ENCODE measurements around the gene LRRC74A. TPM values are rescaled to one million over a fixed set of nuclear protein-coding genes. Genes with fewer than 3 reads are reported as not detected.

LRRC74A gene
- not detected in 2 replicates for total RNA-seq (ENCODE audit: low replicate concordance)
- long read RNA-seq: 0 reads

DNA sequence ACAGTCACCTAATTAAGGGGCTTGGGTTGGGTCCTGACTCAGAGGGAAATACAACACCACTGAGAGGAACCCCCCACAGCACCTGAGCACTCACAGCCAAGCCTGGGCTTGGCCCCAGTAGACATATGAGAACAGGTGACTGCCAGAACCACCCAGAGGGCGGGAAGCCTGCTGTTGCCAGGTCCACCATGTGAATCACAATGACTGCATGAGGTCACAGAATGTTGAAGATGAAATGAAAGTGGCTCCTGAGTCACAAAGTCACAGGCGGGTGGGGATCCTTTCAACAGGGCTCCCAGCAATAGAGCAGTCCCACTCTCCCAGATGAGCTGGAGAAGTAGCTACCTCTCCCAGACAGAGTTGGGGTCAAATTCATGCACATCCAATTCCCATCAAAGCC lies at the start of gene LRRC74A:
TSS of gene LRRC74A (plus strand) at position 287 of the 400 bp plus-strand sequence. CDS start 290 bp downstream, outside the sequence.
- TF ChIP-seq, protein P1, sequence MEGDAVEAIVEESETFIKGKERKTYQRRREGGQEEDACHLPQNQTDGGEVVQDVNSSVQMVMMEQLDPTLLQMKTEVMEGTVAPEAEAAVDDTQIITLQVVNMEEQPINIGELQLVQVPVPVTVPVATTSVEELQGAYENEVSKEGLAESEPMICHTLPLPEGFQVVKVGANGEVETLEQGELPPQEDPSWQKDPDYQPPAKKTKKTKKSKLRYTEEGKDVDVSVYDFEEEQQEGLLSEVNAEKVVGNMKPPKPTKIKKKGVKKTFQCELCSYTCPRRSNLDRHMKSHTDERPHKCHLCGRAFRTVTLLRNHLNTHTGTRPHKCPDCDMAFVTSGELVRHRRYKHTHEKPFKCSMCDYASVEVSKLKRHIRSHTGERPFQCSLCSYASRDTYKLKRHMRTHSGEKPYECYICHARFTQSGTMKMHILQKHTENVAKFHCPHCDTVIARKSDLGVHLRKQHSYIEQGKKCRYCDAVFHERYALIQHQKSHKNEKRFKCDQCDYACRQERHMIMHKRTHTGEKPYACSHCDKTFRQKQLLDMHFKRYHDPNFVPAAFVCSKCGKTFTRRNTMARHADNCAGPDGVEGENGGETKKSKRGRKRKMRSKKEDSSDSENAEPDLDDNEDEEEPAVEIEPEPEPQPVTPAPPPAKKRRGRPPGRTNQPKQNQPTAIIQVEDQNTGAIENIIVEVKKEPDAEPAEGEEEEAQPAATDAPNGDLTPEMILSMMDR (conservative IDR thresholded peaks at IDR 0.05): no peak
- Mint-ChIP-seq H3K27ac (no peak within 1 kb of the TSS), H3K4me3 (no peak within 1 kb of the TSS), H3K36me3 (no peaks in the 10 kb centered on the region), H3K27me3 (peaks cover 12% of the 10 kb centered on the region), H3K9me3 (no peaks in the 10 kb centered on the region), H3K4me1 (ENCODE audit: unreplicated experiment) (peaks cover 9% of the 10 kb centered on the region)
- no peak for DNase-seq (ENCODE audit: extremely low spot score, unreplicated experiment)

DNA sequence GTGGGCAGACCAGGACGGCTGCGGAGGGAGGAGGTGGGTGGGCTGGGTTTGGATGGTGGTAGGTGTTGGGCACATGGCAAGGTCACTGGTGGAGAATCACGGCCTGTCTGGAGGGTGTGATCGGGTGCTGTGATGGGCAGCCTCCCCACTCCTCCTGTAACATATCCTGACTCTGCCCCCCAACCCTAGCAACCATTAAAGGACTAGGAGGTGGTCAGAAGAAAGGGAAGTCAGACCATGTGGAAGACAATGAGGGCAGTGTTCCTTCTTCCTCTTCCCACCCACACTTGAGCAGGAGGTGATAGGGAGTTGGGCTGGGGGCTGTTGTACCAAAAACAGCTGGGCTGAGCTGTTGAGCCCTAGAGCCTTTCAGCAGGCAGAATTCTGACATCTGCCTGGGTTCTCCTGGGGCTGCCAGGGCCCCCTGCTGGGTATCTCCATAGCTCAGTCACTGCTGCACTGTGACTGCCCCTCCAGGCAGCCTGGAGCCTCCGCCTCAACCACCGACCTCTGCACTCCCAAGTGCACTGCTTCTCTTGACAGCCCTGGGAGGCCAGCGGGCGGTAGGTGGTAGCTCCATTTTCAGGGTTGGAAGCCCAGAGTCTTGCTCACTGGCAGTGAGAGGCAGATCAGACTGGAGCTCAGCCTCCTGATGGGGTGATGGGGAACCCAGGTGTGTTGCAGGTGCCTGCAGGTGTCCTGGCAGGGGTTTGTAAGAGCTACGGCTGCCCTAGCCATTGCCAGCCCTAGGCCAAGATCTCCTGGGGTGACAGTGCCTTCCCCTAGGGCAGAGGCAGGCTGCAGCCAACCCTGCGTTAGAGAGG lies 49.6 kb upstream of the LRRC74A start:
- Mint-ChIP-seq H3K27me3 (no peaks in the 10 kb centered on the region), H3K4me1 (ENCODE audit: unreplicated experiment) (peaks cover 21% of the 10 kb centered on the region), H3K4me3 (no peak overlapping the region), H3K36me3 (peaks cover 7% of the 10 kb centered on the region), H3K9me3 (no peaks in the 10 kb centered on the region), H3K27ac (no peak overlapping the region)
- DNase-seq (ENCODE audit: extremely low spot score, unreplicated experiment): peak; percentile 37
- TF ChIP-seq, protein P1 (conservative IDR thresholded peaks at IDR 0.05): no peak

DNA sequence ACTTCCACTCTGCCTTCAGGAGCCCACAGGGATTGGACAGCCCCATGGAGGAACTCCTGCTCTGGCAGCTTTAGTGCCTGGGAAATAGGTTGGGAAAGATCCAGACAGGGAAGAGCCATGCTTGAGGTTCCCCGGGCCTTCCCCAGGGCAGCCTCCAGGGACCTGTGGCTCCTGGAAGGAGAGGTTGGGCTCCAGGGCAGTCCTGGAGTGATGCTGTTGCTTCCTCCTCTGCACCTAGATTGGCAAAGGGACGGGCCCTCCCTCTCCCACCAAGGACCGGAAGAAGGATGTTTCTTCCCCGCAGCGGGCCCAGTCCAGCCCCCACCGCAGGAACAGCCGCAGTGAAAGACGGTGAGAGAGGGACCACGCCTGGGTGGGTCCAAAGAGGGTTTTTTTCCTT lies 48.5 kb upstream of the LRRC74A start:
- Mint-ChIP-seq H3K36me3 (peaks cover 7% of the 10 kb centered on the region), H3K27me3 (no peaks in the 10 kb centered on the region), H3K27ac (no peak overlapping the region), H3K4me1 (ENCODE audit: unreplicated experiment) (peaks cover 14% of the 10 kb centered on the region), H3K9me3 (no peaks in the 10 kb centered on the region), H3K4me3 (no peak overlapping the region)
- TF ChIP-seq, protein P1 (conservative IDR thresholded peaks at IDR 0.05): no peak
- peak; percentile 53 for DNase-seq (ENCODE audit: extremely low spot score, unreplicated experiment)

DNA sequence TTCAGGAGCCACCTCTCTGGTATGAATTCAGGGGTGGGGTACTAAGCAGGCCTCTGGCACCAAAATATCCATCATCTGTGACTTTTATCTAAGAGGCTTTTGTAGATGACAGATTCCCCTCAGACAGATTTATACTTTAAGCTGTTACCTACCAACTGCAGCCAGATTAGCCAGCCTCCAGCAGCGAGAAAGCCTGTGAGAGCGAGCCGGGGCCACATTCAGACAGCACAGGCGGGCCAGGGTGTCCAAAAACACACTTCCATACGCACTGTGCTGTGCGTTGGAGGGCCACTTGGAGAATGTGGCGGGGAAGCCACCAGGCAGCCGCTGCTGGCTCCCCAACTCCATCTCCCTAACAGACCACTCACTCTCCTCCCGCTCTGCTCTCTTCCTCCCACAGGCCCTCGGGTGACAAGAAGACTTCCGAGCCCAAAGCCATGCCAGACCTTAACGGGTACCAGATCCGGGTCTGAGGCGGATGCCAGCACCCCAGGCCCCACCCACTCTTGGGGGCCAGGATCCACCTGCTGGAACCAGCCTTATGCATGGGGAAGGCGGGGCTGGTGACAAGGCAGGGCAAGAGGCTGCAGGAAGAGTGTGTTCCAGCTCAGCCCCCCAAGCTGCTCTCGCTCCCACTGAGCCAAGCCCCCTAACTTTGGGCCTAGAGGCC lies 47.5 kb upstream of the LRRC74A start:
- Mint-ChIP-seq H3K9me3 (no peaks in the 10 kb centered on the region), H3K27me3 (no peaks in the 10 kb centered on the region), H3K4me1 (ENCODE audit: unreplicated experiment) (peaks cover 14% of the 10 kb centered on the region), H3K36me3 (peaks cover 7% of the 10 kb centered on the region), H3K4me3 (no peak overlapping the region), H3K27ac (peak overlapping the region; percentile 7)
- TF ChIP-seq, protein P1 (conservative IDR thresholded peaks at IDR 0.05): no peak
- DNase-seq (ENCODE audit: extremely low spot score, unreplicated experiment): peak; percentile 61

DNA sequence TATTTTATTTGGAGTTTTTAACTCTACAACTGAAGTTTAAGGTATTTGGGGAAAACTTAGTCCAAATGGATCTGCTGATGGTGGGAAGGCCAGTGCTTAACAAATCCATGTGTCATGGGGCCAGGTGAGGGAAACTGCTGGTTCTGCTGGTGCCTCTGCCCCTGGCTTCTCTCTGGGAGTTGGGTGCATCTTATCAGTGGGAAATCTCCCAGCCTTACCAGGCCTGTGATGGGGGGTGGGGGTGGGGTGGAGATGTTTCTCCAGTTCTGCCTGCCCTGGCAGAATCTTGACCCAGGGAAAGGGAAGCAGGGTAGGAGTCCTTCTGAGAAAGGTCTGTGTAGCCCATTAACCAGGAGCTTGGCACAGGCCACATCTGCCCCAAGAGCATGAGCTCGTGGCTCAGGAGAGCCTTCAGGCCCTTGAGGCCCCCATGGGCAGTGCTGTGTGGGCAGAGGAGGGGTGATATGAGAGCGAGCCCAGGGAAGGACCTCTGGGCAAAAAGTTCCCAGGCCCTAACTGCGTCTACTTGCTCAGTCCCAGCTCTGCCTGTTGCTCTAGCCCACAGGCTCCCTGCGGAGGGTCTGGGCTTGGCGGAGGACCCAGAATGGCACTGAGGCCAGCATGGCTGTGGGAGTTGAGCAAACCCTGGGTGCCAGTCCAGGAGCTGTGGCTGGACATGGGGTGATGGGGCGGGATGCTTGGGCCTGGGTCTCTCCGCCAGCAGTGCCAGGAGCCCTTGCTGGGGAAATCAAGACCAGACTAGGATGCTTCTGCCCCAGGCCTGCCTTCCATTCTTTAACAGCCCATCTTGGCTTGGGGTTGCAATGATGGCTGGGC lies 46.8 kb upstream of the LRRC74A start:
- DNase-seq (ENCODE audit: extremely low spot score, unreplicated experiment): no peak
- H3K27ac Mint-ChIP-seq: no peak overlapping the region
- H3K4me3 Mint-ChIP-seq: no peak overlapping the region
- H3K9me3 Mint-ChIP-seq: no peaks in the 10 kb centered on the region
- H3K4me1 Mint-ChIP-seq (ENCODE audit: unreplicated experiment): peaks cover 14% of the 10 kb centered on the region
- no peaks in the 10 kb centered on the region for H3K27me3 Mint-ChIP-seq
- peaks cover 7% of the 10 kb centered on the region for H3K36me3 Mint-ChIP-seq
- TF ChIP-seq, protein P1 (conservative IDR thresholded peaks at IDR 0.05): no peak

Data from type B pancreatic cell (in vitro differentiated cells).